Measurements from ENCODE around the gene SPI1.

- no peak for TF ChIP-seq TAF1 (IDR thresholded peaks at IDR 0.05; ENCODE audit: borderline replicate concordance, insufficient read depth, low read length)
- TF ChIP-seq SIN3A (IDR thresholded peaks at IDR 0.05; ENCODE audit: borderline replicate concordance, insufficient read depth, low read length): no peak
- no peak for TF ChIP-seq FOXP2 (optimal IDR thresholded peaks at IDR 0.05; ENCODE audit: borderline replicate concordance, extremely low read depth, extremely low read length, insufficient read depth)
Observed at GRCh38 chr11:47403571-47403970, 25.2 kb upstream of the SPI1 start.
